ACC112 (cell line): Measurements from ENCODE around the gene STK17A.

Experiments used
- H2AFZ ChIP-seq: fragments of 200-600 bp; sonication (generic); one replicate; pipeline ENCODE4 v1.6.0; 2017; ENCODE audit warnings: antibody characterized with exemption, low read length; ENCODE audit not compliant: unreplicated experiment
- H3K27ac ChIP-seq: fragments of 200-600 bp; sonication (generic); 2 replicates; pipeline ENCODE4 v1.5.1; 2014; ENCODE audit warnings: low read depth, mild to moderate bottlenecking, antibody characterized with exemption, low read length, moderate library complexity
- H3K27me3 ChIP-seq: fragments of 200-600 bp; sonication (generic); 2 replicates; pipeline ENCODE4 v1.6.1; 2014; ENCODE audit warnings: mild to moderate bottlenecking, antibody characterized with exemption, low read length, moderate library complexity, mixed read lengths; ENCODE audit not compliant: insufficient read depth
- H3K36me3 ChIP-seq: fragments of 200-600 bp; sonication (generic); 2 replicates; pipeline ENCODE4 v1.6.1; 2016; ENCODE audit warnings: mild to moderate bottlenecking, antibody characterized with exemption, low read length, moderate library complexity, mixed read lengths; ENCODE audit not compliant: insufficient read depth
- H3K4me1 ChIP-seq: fragments of 200-600 bp; sonication (generic); one replicate; pipeline ENCODE4 v1.6.1; 2016; ENCODE audit warnings: low read length, mixed read lengths; ENCODE audit not compliant: insufficient read depth, unreplicated experiment, control insufficient read depth
- H3K4me3 ChIP-seq: fragments of 200-600 bp; sonication (generic); 2 replicates; pipeline ENCODE4 v1.5.1; 2014; ENCODE audit warnings: mild to moderate bottlenecking, low read depth, low read length
- H3K79me2 ChIP-seq: fragments of 200-600 bp; sonication (generic); one replicate; pipeline ENCODE4 v1.6.0; 2016; ENCODE audit warnings: low read length; ENCODE audit not compliant: control insufficient read depth, unreplicated experiment, insufficient read depth

The STK17A gene

DNA sequence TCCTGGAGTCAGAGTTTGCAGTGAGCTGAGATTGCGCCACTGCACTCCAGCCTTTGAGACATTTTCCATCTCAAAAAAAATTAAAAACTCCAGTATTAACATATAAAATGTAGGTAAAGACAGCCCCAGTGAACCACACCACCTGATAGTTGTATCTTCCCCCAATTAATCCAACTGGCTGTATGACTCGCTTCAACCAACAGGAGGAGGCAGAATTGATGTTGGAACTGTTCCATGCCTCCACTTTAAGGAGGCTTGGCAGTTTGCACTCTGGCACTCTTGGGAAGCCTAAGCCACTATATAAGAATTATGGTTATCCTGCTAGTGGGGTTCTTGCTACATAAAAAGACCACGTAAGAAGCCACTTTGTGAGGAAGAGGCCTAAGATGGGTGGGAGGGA lies 72.7 kb downstream of the STK17A start:
- no peaks in the 10 kb centered on the region for H3K27me3 ChIP-seq
- H3K27ac ChIP-seq: no peak overlapping the region
- peaks cover 5% of the 10 kb centered on the region; the same call in 1 of the 2 replicates for H3K36me3 ChIP-seq
- peaks cover 47% of the 10 kb centered on the region for H3K4me1 ChIP-seq
- H3K4me3 ChIP-seq: no peak overlapping the region
- peaks cover 37% of the 10 kb centered on the region for H3K79me2 ChIP-seq
- no peak overlapping the region for H2AFZ ChIP-seq

DNA sequence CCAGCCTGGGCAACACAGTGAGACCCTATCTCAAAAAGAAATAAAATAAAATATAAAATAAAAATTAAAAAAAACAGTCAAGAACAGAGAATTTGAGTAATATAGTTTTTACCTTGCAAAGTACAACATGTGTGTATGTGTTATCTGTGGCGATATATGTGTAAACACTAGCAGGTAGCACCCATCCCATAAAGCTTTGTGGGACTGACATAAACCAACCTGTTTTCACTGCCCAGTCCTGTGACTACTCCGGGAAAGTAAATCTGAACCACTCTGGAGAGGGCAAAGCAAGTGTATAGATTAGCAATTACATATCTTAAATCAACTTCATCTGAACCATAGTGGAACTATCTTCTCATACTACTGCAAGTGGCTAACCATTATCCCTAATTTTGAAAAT lies 74.1 kb downstream of the STK17A start:
- no peaks in the 10 kb centered on the region for H3K27me3 ChIP-seq
- H3K4me1 ChIP-seq: peaks cover 37% of the 10 kb centered on the region
- no peak overlapping the region for H3K4me3 ChIP-seq
- no peak overlapping the region for H2AFZ ChIP-seq
- peaks cover 38% of the 10 kb centered on the region for H3K79me2 ChIP-seq
- H3K36me3 ChIP-seq: peaks cover 5% of the 10 kb centered on the region; the same call in 1 of the 2 replicates
- no peak overlapping the region for H3K27ac ChIP-seq

- Histone ChIP-seq H3K27me3 (no peaks in the 10 kb centered on the region), H3K4me1 (peaks cover 35% of the 10 kb centered on the region), H3K27ac (peak overlapping the region; percentile 84), H3K4me3 (no peak overlapping the region), H3K36me3 (peaks cover 5% of the 10 kb centered on the region; the same call in 1 of the 2 replicates), H2AFZ (no peak overlapping the region), H3K79me2 (peaks cover 29% of the 10 kb centered on the region)
Observed at GRCh38 chr7:43658718-43659548, 76.0 kb downstream of the STK17A start.

DNA sequence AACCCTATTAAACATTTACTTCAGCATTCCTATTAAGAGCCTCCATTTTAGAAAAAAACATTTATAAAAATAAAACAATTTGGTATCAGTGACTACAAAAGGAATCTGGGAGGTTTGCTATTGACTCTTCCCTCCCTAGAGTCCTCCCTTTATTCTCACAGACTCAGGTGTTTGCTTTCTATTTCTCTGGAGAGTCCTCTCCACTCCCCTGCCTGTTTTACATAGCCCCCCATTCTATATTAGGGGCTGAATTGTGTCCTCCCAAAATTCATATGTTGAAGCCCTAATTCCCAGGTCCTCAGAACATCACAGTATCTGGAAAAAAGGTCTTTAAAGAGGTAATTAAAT lies 76.6 kb downstream of the STK17A start:
- Histone ChIP-seq H3K36me3 (peaks cover 5% of the 10 kb centered on the region; the same call in 1 of the 2 replicates), H3K4me1 (peaks cover 31% of the 10 kb centered on the region), H3K27ac (peak overlapping the region; percentile 84), H3K4me3 (no peak overlapping the region), H3K79me2 (peaks cover 29% of the 10 kb centered on the region), H3K27me3 (no peaks in the 10 kb centered on the region), H2AFZ (no peak overlapping the region)

- peaks cover 5% of the 10 kb centered on the region; the same call in 1 of the 2 replicates for H3K36me3 ChIP-seq
- H3K27me3 ChIP-seq: no peaks in the 10 kb centered on the region
- no peak overlapping the region for H2AFZ ChIP-seq
- peaks cover 30% of the 10 kb centered on the region for H3K79me2 ChIP-seq
- H3K27ac ChIP-seq: peak overlapping the region; percentile 84
- H3K4me3 ChIP-seq: no peak overlapping the region
- H3K4me1 ChIP-seq: peaks cover 32% of the 10 kb centered on the region
Observed at GRCh38 chr7:43660141-43660540, 77.2 kb downstream of the STK17A start.

DNA sequence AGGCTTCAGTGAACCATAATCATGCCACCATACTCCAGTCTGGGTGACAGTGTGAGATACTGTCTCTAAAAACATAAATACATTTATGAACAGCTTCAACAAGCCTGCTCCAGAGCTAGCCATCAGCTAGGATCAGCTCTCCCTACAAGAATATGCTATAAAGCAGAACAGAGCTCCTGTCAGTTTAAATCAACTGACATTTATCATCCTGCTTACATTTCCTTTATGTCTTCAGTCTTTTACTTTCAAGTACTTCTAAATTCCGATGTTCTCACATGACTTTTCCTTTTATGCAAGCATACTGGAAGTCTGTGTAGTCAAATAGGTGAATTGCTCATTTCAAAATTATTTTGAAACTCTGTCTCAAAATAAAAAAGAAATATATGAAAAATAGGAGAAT lies 81.8 kb downstream of the STK17A start:
- Histone ChIP-seq H3K27me3 (no peaks in the 10 kb centered on the region), H3K79me2 (peaks cover 31% of the 10 kb centered on the region), H2AFZ (no peak overlapping the region), H3K4me3 (no peak overlapping the region), H3K27ac (no peak overlapping the region), H3K36me3 (no peaks in the 10 kb centered on the region), H3K4me1 (peaks cover 21% of the 10 kb centered on the region)

DNA sequence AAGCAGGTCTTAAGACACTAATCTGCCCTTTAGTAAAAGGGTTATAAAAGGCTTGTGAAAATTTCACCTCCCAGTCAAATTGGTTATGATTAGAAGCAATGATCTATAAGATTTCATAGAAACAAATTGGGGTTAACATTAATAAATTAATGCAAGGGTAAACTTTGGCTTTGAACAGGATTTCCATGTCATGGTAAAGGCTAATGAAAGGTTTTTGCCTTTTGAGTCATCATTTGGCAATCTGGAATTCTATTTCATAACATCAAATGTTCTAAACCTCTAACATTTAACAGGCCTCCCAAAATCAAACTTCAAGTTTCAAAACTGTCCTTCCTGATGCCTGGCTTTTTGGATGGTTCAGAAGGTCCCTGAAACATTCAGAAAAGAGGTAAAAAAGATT lies 84.0 kb downstream of the STK17A start:
- Histone ChIP-seq H2AFZ (no peak overlapping the region), H3K4me3 (no peak overlapping the region), H3K36me3 (peaks cover 9% of the 10 kb centered on the region; the same call in 1 of the 2 replicates), H3K4me1 (peaks cover 11% of the 10 kb centered on the region), H3K79me2 (peaks cover 42% of the 10 kb centered on the region), H3K27ac (0 out of 2 replicates have a peak overlapping the region, but pooled peaks have one; percentile 4), H3K27me3 (no peaks in the 10 kb centered on the region)

DNA sequence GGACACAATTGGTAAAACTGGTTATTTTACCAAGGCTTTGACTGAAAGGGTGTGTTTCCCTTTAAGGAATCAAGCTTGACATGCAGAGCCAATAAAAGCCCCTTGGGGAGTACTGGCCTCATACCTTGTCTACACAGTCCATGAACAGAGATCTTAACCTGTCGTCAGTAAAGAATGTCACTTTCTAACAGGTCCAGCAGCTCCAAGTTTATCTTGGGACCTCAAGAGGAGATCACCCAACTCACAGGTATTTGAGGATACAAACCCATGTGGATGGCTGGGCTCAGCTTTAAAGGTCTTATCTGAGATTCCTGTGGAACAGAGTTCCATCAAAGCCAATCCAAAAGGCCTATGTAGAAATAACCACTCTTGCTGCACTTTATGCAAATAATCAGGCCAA lies 85.1 kb downstream of the STK17A start:
- peaks cover 50% of the 10 kb centered on the region for H3K79me2 ChIP-seq
- peaks cover 11% of the 10 kb centered on the region; the same call in 1 of the 2 replicates for H3K36me3 ChIP-seq
- H3K27ac ChIP-seq: no peak overlapping the region
- no peaks in the 10 kb centered on the region for H3K27me3 ChIP-seq
- peaks cover 11% of the 10 kb centered on the region for H3K4me1 ChIP-seq
- H3K4me3 ChIP-seq: no peak overlapping the region
- no peak overlapping the region for H2AFZ ChIP-seq

DNA sequence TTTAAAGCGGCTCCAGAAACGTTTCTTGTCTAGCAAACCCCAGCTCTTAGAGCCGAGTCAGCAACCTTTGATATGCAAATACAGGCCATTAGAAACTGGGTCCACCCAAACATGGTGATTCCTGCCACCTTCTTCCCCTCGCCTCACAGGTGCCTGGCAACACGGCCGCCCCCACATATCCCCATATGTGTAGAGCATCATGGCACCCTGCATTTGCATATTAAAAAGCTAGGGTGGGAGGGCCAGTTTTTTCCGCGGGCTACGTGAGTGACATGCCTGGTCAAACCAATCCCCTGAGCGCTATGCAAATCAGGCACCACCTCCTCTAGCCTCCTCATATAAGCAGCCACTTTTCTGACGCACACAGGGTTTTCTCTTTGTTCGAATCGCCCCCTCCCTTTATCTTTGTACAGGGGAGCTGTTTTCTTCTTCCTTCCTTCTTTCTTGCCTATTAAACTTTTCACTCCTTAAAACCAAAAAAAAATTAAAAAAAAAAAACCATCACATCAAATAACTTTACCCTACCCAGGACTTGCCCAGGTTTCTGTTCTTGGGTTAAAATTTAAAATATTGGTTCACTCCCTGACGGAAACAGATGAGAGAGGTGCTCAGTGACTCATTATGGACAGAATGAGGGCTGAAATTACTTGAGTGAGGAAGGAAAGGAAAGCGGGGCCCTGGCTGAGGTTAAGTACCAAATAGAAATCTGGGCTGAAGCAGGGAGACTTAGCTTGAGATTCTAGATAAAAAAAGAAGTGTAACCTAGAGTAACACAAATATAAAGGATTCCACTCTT lies 86.6 kb downstream of the STK17A start:
- H3K27ac ChIP-seq: no peak overlapping the region
- H3K4me3 ChIP-seq: no peak overlapping the region
- no peaks in the 10 kb centered on the region for H3K27me3 ChIP-seq
- no peak overlapping the region for H2AFZ ChIP-seq
- H3K79me2 ChIP-seq: peaks cover 59% of the 10 kb centered on the region
- peaks cover 11% of the 10 kb centered on the region; the same call in 1 of the 2 replicates for H3K36me3 ChIP-seq
- H3K4me1 ChIP-seq: peaks cover 19% of the 10 kb centered on the region

DNA sequence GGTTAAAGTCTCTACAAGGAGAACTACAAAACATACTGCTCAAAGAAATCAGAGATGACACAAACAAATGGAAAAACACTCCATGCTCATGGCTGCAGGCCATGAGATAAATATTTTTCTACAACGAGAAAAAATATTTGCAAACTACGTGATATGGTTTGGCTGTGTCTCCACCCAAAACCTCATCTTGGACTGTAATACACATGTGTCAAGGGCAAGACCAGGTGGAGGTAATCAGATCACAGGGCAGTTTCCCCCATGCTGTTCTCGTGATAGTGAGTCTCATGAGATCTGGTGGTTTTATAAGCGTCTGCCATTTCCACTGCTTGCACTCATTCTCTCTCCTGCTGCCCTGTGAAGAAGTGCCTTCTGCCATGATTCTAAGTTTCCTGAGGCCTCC lies 88.6 kb downstream of the STK17A start:
- H3K79me2 ChIP-seq: peaks cover 60% of the 10 kb centered on the region
- H3K4me3 ChIP-seq: no peak overlapping the region
- H3K36me3 ChIP-seq: peaks cover 11% of the 10 kb centered on the region; the same call in 1 of the 2 replicates

More for the DNA sequence above, 88.6 kb downstream of the STK17A start:
- no peaks in the 10 kb centered on the region for H3K27me3 ChIP-seq
- no peak overlapping the region for H2AFZ ChIP-seq
- no peak overlapping the region for H3K27ac ChIP-seq
- peaks cover 20% of the 10 kb centered on the region for H3K4me1 ChIP-seq
